Gastrocnemius medialis (tissue), 4 donors: ENCODE results near the gene RALGPS2. TPM values are rescaled to one million over a fixed set of nuclear protein-coding genes. Genes with fewer than 3 reads are reported as not detected.

Source experiments
- ATAC-seq, 2 donors: fragments of 150-250 bp; one replicate each; pipeline ENCODE4 v1.9.1; 2016
- DNase-seq, 2 donors: peaks; one replicate each; pipeline ENCODE4 v3.0.0-alpha.2; 2019
- H3K27ac ChIP-seq, 4 donors: fragments of 200-600 bp; sonication (generic); 1 replicate in 1 of 4; 2 replicates in 3 of 4; pipeline ENCODE4 v1.5.1; 2016 to 2018; ENCODE audit warnings: mild to moderate bottlenecking in 2 of 4, moderate library complexity in 1 of 4
- H3K27me3 ChIP-seq, 3 donors: fragments of 200-600 bp; sonication (generic) in 2 of 3; 1 replicate in 1 of 3; 2 replicates in 2 of 3; pipeline versions ENCODE4 v1.5.1 to v1.6.0; 2016 to 2019; ENCODE audit warnings: mild to moderate bottlenecking in 1 of 3, moderate library complexity in 1 of 3
- H3K36me3 ChIP-seq, 2 donors: fragments of 200-600 bp; sonication (generic) in 1 of 2; one replicate each; pipeline ENCODE4 v1.5.1; 2017 to 2018
- H3K4me1 ChIP-seq, 2 donors: fragments of 200-600 bp; sonication (generic) in 1 of 2; one replicate each; pipeline ENCODE4 v1.5.1; 2016 to 2017; ENCODE audit warnings: mild to moderate bottlenecking in 2 of 2
- H3K4me3 ChIP-seq, 4 donors: fragments of 200-600 bp; sonication (generic) in 3 of 4; 1 replicate in 1 of 4; 2 replicates in 3 of 4; pipeline ENCODE4 v1.5.1; 2016 to 2019; ENCODE audit warnings: mild to moderate bottlenecking in 2 of 4
- H3K9me3 ChIP-seq, 3 donors: fragments of 200-600 bp; sonication (generic) in 2 of 3; 1 replicate in 1 of 3; 2 replicates in 2 of 3; pipeline ENCODE4 v1.5.1; 2016 to 2019
- CTCF ChIP-seq, 5 experiments: fragments of 450-650 bp in 3 of 5; fragments of 200-600 bp in 2 of 5; sonication (generic) in 2 of 5; IDR thresholded peaks in 4 of 5; conservative IDR thresholded peaks in 1 of 5; 1 replicate in 4 of 5; 2 replicates in 1 of 5; pipeline ENCODE4 v1.5.1; 2016 to 2019; ENCODE audit warnings: antibody characterized with exemption in 5 of 5, mild to moderate bottlenecking in 3 of 5, moderate library complexity in 3 of 5
- POLR2A ChIP-seq, 2 donors: fragments of 450-650 bp; IDR thresholded peaks; one replicate each; pipeline ENCODE4 v1.6.1; 2017; ENCODE audit warnings: antibody characterized with exemption in 2 of 2, mild to moderate bottlenecking in 2 of 2, moderate library complexity in 2 of 2
- in situ Hi-C, 4 donors: fragments of 200-750 bp; cut with MboI; loops; one replicate each; pipeline versions ENCODE4 v1.15.0 to v1.8.0; 2017; ENCODE audit warnings: low sequenced_read_pairs in 4 of 4
- intact Hi-C: fragments of 100-400 bp; cut with DNase I; formaldehyde crosslinking; loops from one replicate; pipeline ENCODE4 v1.15.1; 2023; ENCODE audit warnings: low total_unique reads
- total RNA-seq, 4 donors: library from RNA; depleted of rRNA; stranded (reverse); fragments of >200 nt; gene quantifications; one replicate each; pipeline versions ENCODE4 v1.1.0 to v1.2.3, GENCODE V29; 2016

The RALGPS2 gene
- total RNA-seq, 4 donors from 2014 or later, result 1.1 to 6.5 (median 2.5) TPM

GRCh38 chr1:178912597-178912996 lies 187.6 kb downstream of the RALGPS2 start:
- in situ Hi-C loops (no loop called here), intact Hi-C loops (no loop called here)
- Histone ChIP-seq H3K27ac (no peak overlapping the region), H3K4me3 (no peak overlapping the region), H3K9me3 (no peaks in the 10 kb centered on the region), H3K36me3 (peaks cover 0 to 4% of the 10 kb centered on the region in 2 donors), H3K27me3 (no peaks in the 10 kb centered on the region), H3K4me1 (no peaks in the 10 kb centered on the region)
- no peak for TF ChIP-seq CTCF (IDR thresholded peaks at IDR 0.05 in 4 of 5, conservative IDR thresholded peaks at IDR 0.05 in 1 of 5)
- no peak for TF ChIP-seq POLR2A (IDR thresholded peaks at IDR 0.05)
- DNase-seq (no peak), ATAC-seq (no peak)

- H3K36me3 ChIP-seq, result peaks cover 0 to 4% of the 10 kb centered on the region in 2 donors
- H3K4me3 ChIP-seq, result no peak overlapping the region
- H3K27me3 ChIP-seq, result no peaks in the 10 kb centered on the region
- ATAC-seq, result no peak
- peaks cover 0 to 5% of the 10 kb centered on the region in 2 donors for H3K4me1 ChIP-seq
- in situ Hi-C loops, result no loop called here
- no peaks in the 10 kb centered on the region for H3K9me3 ChIP-seq
- intact Hi-C loops, result no loop called here
- TF ChIP-seq CTCF (IDR thresholded peaks at IDR 0.05 in 4 of 5, conservative IDR thresholded peaks at IDR 0.05 in 1 of 5) (no peak), POLR2A (IDR thresholded peaks at IDR 0.05) (no peak)
- H3K27ac ChIP-seq, result no peak overlapping the region
- DNase-seq, result no peak
These were observed 191.6 kb downstream of the RALGPS2 start for GRCh38 chr1:178916448-178917174.

GRCh38 chr1:178918308-178918707 lies 193.3 kb downstream of the RALGPS2 start:
- Histone ChIP-seq H3K27ac (no peak overlapping the region), H3K4me1 (peaks cover 0 to 5% of the 10 kb centered on the region in 2 donors), H3K4me3 (no peak overlapping the region), H3K9me3 (no peaks in the 10 kb centered on the region), H3K27me3 (no peaks in the 10 kb centered on the region), H3K36me3 (peaks cover 0 to 4% of the 10 kb centered on the region in 2 donors)
- in situ Hi-C loops (no loop called here), intact Hi-C loops (no loop called here)
- ATAC-seq (no peak), DNase-seq (no peak)
- no peak for TF ChIP-seq CTCF (IDR thresholded peaks at IDR 0.05 in 4 of 5, conservative IDR thresholded peaks at IDR 0.05 in 1 of 5)
- no peak for TF ChIP-seq POLR2A (IDR thresholded peaks at IDR 0.05)

GRCh38 chr1:178918955-178919354 lies 193.9 kb downstream of the RALGPS2 start:
- Histone ChIP-seq H3K4me3 (no peak overlapping the region), H3K4me1 (peaks cover 0 to 5% of the 10 kb centered on the region in 2 donors), H3K36me3 (peaks cover 0 to 4% of the 10 kb centered on the region in 2 donors), H3K27me3 (no peaks in the 10 kb centered on the region), H3K27ac (no peak overlapping the region), H3K9me3 (no peaks in the 10 kb centered on the region)
- DNase-seq (no peak), ATAC-seq (no peak)
- in situ Hi-C loops (no loop called here), intact Hi-C loops (no loop called here)
- TF ChIP-seq POLR2A (IDR thresholded peaks at IDR 0.05), result no peak
- no peak for TF ChIP-seq CTCF (IDR thresholded peaks at IDR 0.05 in 4 of 5, conservative IDR thresholded peaks at IDR 0.05 in 1 of 5)
